Coronary artery (tissue), 2 donors: ENCODE measurements around the gene NISCH.
"Not testable (repeated sequence)": the region's sequence is repeated elsewhere in the genome, so short reads cannot be mapped to it uniquely, and the experiment has no call there.

Source experiments
- DNase-seq: peaks from one replicate; pipeline ENCODE4 v3.0.0-alpha.2; 2017; ENCODE audit warnings: low spot score
- H3K27ac ChIP-seq, 2 donors: fragments of 200-600 bp; sonication (generic); one replicate each; pipeline ENCODE4 v1.5.1; 2016 to 2019
- H3K4me3 ChIP-seq: fragments of 200-600 bp; sonication (generic); 2 replicates; pipeline ENCODE4 v1.5.1; 2016; ENCODE audit warnings: mild to moderate bottlenecking, moderate library complexity
- TF ChIP-seq, protein P1 (sequence below): fragments of 200-600 bp; sonication (generic); IDR thresholded peaks from one replicate; pipeline ENCODE4 v1.5.1; 2019; ENCODE audit warnings: antibody characterized with exemption

Gene NISCH

GRCh38 chr3:52525680-52526561 lies 70.5 kb downstream of the NISCH start:
- DNase-seq: peak; percentile 67
- TF ChIP-seq, protein P1, sequence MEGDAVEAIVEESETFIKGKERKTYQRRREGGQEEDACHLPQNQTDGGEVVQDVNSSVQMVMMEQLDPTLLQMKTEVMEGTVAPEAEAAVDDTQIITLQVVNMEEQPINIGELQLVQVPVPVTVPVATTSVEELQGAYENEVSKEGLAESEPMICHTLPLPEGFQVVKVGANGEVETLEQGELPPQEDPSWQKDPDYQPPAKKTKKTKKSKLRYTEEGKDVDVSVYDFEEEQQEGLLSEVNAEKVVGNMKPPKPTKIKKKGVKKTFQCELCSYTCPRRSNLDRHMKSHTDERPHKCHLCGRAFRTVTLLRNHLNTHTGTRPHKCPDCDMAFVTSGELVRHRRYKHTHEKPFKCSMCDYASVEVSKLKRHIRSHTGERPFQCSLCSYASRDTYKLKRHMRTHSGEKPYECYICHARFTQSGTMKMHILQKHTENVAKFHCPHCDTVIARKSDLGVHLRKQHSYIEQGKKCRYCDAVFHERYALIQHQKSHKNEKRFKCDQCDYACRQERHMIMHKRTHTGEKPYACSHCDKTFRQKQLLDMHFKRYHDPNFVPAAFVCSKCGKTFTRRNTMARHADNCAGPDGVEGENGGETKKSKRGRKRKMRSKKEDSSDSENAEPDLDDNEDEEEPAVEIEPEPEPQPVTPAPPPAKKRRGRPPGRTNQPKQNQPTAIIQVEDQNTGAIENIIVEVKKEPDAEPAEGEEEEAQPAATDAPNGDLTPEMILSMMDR: no peak
- H3K4me3 ChIP-seq: no peak overlapping the region
- H3K27ac ChIP-seq: peak overlapping the region; percentile 94

DNA sequence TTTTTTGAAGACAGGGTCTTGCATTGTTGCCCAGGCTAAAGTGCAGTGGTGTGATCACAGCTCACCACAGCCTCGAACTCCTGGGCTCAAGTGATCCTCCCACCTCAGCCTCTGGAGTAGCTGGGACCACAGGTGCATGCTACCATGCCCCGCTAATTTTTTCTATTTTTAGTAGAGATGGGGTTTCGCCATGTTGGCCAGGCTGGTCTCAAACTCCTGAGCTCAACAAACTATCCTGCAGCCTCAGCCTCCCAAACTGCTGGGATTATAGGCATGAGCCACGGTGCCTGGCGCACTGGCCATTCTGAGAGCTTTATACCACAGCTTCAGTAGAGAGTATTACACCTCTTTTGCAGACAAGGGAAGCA lies 71.3 kb downstream of the NISCH start:
- not testable (repeated sequence) for DNase-seq, H3K4me3 ChIP-seq
- peak overlapping the region; percentile 94 for H3K27ac ChIP-seq

DNA sequence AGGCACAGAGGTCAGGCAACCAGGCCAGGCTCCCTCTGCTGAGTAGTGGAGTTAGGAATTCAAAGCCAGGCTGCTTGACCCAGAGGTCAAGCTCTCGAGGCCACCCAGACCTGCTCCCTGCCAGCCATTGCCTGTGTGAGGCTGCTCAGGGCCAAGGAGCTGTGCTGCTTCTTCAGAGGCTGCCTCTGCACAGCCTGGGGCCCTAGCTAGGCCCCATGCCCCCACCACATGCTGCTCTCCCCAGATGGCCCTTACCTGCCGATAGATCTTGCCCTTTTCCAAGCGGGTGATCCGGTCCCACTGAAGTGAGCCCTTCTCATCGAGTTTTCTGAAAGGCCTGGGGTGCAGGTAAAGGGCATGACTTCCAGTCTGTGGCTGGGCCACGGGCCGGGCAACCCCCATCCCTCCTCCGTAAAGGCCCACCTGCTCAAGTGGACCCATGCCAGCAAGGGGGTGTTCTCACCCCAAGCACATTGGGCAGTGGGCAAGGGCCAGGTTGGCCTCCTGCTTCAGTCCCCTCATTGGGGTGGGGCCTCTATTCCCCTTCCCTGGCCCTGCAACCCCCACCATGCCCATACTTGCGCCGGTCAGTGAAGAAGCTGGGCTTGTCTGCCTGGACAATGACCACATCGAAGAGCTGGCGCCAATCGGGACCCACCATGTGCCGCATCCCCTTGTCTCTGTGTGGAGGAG lies 71.8 kb downstream of the NISCH start:
- peak; percentile 75 for DNase-seq
- TF ChIP-seq, protein P1: no peak
- H3K27ac ChIP-seq: peak overlapping the region; percentile 52 to 94
- no peak overlapping the region for H3K4me3 ChIP-seq

DNA sequence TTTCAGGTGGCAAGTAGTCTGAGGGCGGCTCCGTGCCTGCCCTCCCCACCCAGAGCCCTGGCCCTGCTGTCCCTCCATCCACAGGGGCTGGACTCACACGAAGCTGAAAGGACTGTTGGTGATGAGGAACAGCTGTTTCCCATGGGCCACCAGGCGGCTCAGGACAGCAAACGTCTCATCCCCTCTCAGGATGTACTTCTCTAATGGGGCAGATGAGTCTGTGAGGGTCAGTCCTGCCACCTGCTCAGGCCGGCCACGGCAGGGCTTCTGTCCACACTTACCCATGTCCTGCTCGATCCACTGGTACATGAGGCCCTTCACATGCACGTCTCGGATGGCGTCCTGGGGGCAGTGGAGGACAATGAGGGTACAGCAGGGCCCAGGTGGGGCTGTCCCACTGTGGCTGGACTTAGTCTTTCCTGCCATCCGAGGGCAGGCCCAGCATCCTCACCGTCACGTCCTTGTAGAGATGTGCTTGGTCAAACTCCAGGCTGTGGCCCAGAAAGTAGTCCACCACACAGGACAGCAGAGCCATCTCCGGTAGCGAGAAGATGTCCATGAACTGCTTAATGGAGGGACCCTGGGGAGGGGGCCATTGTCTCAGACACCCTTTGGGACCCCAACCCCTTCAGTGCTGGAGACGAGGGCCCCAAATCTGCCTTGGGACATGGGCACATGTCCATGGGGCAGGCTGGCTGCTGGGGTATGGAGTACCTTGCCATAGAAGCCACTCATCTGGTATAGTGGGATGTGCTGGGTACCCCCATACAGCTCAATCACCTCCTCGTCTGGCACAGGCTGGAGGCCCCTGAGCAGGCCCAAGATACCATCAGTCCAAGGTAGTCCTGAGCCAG lies 72.6 kb downstream of the NISCH start:
- DNase-seq: peak; percentile 71
- no peak overlapping the region for H3K4me3 ChIP-seq
- TF ChIP-seq, protein P1: no peak
- peak overlapping the region; percentile 79 to 94 for H3K27ac ChIP-seq

DNA sequence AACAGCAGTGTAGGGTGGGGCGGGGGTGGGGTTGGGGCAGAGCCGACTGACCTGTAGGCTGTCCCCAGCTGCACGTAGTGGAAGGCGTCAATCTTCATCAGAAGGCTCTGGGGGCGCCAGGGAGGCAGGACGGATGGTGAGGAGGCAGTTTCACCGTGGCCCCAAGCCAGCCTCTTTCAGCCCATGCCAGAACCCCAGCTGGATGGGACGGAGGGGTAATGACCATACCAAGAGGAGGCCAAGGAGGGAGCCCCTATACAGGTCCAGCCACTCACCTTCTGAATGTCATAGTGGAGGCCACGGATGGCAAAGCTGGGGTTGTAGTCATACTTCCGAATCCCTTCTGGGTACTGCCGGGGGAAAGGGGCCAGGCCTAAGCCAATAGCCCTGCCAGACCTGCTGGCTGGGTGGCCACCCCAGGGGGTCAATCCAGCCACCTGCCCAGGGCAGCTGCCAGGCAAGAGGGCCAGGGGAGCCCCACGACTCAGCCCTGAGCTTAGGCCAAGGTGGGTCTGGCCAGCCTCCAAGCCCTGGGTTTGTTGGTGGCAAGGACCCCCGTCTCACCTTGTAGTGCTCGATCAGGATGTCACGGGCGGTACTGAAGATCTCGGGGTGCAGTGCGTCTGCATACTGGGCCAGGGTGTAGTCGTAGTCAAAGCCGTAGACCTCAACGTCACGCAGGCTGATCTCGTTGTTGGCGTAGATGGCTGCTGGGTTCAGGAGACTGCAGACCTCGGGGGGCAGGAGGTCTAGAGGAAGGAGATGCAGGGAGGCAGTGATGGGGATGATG lies 73.4 kb downstream of the NISCH start:
- Histone ChIP-seq H3K4me3 (no peak overlapping the region), H3K27ac (peak overlapping the region; percentile 79 to 94)
- peak; percentile 72 for DNase-seq
- TF ChIP-seq, protein P1: no peak

GRCh38 chr3:52529376-52530333 lies 74.3 kb downstream of the NISCH start:
- H3K27ac ChIP-seq: peak overlapping the region; percentile 79 to 94
- TF ChIP-seq, protein P1: no peak
- DNase-seq: peak; percentile 86
- peak overlapping the region; percentile 41 for H3K4me3 ChIP-seq
